Peyer's patch (tissue), 4 donors: ENCODE results near the gene ATG10.

Experiments
- POLR2A ChIP-seq, 2 donors: fragments of 450-650 bp; IDR thresholded peaks; one replicate each; pipeline ENCODE4 v1.5.1; 2017; ENCODE audit warnings: antibody characterized with exemption in 2 of 2, mild to moderate bottlenecking in 2 of 2, moderate library complexity in 2 of 2
- TF ChIP-seq, protein P1 (sequence below), 6 experiments: fragments of 450-650 bp in 4 of 6; fragments of 200-600 bp in 2 of 6; sonication (generic) in 1 of 6; IDR thresholded peaks; one replicate each; pipeline ENCODE4 v1.5.1; 2017 to 2019; ENCODE audit warnings: antibody characterized with exemption in 6 of 6, mild to moderate bottlenecking in 3 of 6, moderate library complexity in 1 of 6

DNA sequence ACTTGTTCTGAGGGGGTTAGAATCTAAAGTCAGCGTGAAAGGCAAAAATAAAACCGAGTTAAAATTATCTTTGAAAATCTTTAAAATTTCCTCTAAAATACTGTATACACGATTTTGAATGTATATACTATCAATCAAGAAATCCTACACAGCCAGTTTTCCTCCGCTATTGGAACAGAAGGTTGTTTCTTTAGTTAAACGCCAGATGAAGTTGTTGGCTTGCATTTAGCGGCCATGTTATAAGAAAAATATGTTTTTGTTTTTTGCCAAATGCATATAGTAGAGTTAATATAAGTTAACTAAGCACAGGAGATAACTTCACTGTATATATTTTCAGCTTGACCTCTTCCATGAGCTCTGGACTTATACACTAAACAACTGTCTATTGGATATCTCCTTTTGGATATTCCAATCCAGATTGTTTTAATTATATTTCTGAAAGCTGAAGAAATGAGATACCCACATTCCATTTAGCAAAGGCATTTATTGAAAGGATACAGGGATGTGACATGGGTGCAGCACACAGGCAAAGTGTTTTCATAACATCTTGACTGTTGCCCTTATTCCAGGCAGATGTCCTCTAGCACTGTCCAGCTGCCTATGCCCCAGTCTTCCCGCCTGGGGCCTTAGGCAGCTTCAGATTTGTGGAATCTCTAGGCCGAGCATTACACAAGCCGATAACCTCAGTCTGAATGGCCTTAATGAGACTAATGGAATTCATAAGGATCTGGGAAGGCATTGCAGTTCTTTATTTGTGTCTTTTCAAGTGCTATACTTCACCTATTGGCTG is 10.0 kb upstream of the ATG10 start:
- TF ChIP-seq POLR2A (IDR thresholded peaks at IDR 0.05): no peak
- TF ChIP-seq, protein P1, sequence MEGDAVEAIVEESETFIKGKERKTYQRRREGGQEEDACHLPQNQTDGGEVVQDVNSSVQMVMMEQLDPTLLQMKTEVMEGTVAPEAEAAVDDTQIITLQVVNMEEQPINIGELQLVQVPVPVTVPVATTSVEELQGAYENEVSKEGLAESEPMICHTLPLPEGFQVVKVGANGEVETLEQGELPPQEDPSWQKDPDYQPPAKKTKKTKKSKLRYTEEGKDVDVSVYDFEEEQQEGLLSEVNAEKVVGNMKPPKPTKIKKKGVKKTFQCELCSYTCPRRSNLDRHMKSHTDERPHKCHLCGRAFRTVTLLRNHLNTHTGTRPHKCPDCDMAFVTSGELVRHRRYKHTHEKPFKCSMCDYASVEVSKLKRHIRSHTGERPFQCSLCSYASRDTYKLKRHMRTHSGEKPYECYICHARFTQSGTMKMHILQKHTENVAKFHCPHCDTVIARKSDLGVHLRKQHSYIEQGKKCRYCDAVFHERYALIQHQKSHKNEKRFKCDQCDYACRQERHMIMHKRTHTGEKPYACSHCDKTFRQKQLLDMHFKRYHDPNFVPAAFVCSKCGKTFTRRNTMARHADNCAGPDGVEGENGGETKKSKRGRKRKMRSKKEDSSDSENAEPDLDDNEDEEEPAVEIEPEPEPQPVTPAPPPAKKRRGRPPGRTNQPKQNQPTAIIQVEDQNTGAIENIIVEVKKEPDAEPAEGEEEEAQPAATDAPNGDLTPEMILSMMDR (IDR thresholded peaks at IDR 0.05): no peak
